ENCODE measurements around the gene PCNX2.

- no peak for TF ChIP-seq CTCF (IDR thresholded peaks at IDR 0.05)
- TF ChIP-seq POLR2A (IDR thresholded peaks at IDR 0.05) = no peak
Measured at GRCh38 chr1:232985882-232986526, 309.5 kb downstream of the PCNX2 start.

Data from testis (tissue), 2 donors.